GM18870 (cell line): ENCODE data around the gene B3GAT3.
"Not testable (repeated sequence)": the region's sequence is repeated elsewhere in the genome, so short reads cannot be mapped to it uniquely, and the experiment has no call there.

Source experiments
- ATAC-seq: cut with Tn5 transposase; IDR thresholded peaks from one replicate; pipeline ENCODE4 v1.9.1; 2021; ENCODE audit warnings: moderate library complexity; ENCODE audit not compliant: unreplicated experiment

Gene B3GAT3

DNA sequence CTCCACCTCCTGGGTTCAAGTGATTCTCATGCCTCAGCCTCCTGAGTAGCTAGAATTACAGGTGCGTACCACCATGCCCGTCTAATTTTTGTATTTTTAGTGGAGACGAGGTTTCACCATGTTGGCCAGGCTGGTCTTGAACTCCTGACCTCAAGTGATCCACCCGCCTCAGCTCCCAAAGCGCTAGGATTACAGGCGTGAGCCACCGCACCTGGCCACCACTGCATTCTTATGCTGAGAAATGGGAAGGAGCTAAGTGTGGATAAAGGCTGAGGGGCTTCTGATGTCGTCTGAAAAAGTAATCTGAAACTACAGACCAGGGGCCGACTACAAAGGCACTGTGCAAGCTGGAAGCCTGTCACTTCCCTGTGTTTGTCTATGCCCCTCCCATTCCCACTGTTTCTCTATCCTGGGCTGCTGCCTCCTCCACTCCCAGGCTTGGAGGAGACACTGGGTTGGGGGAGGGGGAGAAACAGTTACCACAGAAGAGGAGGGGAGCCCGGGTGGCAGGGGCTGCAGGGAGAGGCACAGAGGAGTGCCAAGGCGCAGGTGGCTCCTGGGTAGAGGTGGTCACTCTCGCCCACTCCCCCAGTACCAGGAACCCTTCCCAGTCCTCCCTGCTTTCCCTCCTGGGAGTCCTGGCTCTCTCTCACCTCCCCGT is 17.2 kb downstream of the B3GAT3 start:
- ATAC-seq = no peak

GRCh38 chr11:62603776-62604299 is 17.9 kb downstream of the B3GAT3 start:
- ATAC-seq = no peak

DNA sequence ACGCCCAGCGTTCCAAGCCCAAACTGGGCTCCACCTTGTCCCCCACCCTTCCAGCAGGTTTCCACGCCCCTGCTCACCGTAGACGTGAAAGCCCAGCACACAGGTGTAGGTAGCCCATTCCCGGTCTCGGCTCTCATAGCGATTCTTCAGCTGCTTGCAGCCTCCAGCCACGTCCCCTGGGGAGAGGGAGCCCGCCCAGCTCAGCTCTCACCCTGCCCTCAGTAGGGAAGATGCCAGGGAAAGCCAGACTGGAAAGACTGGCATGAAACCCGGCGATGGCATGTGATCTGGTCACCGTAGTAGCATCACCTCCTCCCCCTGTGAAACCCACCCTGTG is 18.7 kb downstream of the B3GAT3 start:
- no peak for ATAC-seq

DNA sequence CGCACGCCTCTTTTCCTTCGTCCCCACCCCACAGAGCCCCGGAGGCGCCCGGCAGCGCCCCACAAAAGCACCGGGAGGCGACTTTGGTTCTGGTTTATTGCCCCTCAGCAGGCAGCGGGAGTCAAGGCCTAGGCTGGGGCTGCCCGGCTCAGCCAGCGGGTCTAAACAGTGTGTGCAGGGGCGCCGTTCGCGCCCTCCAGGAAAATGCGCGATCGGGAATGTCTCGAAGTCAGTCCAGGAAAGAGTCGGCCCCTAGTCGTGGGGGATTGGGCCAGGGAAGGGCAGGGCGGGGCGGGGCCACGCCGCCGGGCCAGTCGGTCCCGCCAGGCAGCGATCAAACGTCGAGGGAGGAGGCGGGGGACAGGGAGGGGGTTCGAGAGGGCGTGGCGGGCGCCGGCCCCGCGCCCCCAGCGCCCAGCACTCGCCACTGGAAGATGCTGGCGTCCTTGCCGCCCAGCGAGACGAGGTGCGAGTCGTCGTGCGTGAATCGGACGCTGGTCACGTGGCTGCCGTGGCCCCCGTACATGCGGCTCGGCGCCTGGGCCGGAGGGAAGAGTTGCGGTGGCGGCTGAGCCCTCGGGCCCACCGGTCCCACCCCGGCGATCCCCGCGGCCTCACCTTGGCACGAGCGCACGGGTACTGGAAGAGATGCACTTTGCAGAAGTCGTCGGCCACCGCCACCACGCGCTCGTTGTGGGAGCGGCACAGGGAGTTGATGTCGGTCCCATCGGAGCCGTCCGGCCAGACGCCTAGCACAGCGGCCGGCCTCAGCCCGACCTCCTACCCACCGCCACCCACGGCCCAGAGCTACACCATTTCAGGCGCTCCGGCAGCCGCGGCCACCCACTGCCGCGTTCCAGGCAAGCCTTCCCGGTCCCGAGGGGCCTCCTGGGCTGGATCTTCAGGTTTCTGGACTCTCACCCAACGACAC is 19.4 kb downstream of the B3GAT3 start:
- no peak for ATAC-seq

DNA sequence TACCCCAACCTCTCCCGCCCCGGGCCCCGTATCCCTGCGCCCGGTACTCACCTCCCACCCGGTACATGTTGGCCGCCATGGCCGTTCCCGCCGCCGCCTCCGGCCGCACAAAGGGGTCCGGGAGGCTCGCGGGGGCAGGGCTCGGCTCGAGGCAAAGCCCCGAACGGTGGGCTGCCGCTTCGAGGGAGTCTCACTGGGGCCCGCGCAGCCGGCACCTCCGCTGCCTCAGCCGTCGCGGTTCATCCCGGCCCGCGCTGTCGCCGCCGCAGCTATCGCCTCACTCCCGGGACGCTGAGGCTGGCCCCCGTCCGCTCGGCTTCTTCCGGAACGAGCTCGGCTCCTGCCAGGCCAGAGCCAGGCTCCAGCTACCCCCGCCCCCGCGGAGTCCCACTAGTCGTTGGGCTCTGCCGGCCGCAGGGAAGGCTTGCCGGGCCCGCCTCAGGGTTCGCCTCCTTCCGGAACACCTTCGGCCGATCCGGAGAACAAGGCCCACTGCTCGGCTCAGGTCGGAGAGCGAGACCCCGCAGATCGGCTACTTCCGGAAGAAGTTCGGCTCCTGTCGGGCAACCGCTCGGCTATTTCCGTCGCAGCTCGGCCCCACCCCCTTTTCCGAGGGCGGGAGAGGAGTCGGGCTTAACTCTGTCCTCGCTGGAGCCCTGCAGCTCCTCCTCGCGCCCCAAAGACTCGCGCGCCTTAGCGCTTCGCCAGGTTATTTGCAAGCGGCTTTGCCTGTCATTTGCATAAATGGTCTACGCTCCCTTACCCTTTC is 20.2 kb downstream of the B3GAT3 start, which contains the start of gene MTA2:
Gene MTA2, minus strand, starts transcription at position 494 of the 769 bp plus-strand sequence. Its CDS starts 415 bp downstream, at position 79.
- peak; percentile 70 for ATAC-seq

DNA sequence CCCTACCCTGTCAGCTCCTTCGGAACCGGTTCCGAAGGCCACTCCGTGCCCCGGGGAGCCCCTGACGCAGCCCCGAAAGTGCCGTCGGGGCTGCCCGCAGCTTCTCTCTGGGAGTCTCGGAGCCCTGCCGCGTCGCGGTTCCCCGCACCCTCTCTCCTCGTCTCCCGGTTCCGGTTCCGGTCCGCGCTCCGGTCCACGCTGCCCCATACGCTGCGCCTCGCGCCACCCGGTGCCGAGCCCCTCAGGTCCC is 20.7 kb downstream of the B3GAT3 start:
- no peak for ATAC-seq

GRCh38 chr11:62600367-62601121 is 21.2 kb downstream of the B3GAT3 start:
- no peak for ATAC-seq

- ATAC-seq = no peak
Observed at GRCh38 chr11:62599901-62600300, 21.9 kb downstream of the B3GAT3 start.

- ATAC-seq = peak; percentile 35
Observed at GRCh38 chr11:62599069-62599696, 22.6 kb downstream of the B3GAT3 start.

DNA sequence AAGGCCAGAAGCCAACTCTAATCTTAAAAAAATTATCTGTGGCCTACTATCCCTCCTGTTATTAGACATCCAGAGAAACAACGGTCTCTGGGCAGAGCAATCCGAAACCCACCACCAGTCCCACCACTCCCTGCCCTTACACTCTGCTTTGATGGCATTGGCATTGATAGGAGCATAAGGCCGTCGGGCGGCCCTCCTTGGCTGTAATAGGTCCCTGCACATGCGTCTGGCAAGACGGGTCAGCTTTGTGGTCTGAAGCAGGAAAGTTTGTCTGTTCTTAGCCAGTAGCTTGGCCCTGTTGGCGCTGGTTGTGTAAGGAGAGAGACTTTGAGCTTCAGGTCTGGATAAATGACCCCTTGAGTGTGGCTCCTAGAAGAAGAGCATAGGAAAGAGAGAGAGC is 26.7 kb downstream of the B3GAT3 start:
- no peak for ATAC-seq

DNA sequence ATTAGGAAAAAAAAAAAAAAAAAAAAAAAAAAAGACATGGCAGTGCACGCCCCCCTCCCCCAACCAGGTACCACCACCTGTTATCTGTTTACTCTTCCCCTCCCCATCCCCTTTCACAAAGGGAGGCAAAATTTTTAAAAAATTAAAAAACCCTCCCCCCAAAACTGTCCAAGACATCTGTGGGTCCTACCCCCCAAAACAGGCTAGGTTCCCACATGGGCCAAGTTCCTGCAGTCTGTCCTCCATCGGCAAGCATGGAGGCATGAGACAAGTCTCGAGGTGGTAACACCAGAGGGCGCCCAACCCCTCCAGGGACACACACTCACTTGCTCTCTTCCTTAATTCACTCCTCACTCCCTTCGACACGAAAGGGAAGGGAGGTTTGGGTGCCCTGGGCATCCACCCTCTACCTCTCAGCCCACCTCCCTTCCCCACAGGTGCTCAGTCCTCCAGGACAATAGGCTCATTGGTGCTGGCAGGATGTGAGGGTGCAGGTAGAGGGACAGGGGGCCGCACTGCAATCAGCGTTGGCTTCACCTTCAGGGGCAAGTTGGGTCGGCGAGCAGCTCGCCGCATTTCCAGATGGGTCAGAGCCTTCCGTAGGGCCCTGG is 28.2 kb downstream of the B3GAT3 start:
- ATAC-seq = no peak

DNA sequence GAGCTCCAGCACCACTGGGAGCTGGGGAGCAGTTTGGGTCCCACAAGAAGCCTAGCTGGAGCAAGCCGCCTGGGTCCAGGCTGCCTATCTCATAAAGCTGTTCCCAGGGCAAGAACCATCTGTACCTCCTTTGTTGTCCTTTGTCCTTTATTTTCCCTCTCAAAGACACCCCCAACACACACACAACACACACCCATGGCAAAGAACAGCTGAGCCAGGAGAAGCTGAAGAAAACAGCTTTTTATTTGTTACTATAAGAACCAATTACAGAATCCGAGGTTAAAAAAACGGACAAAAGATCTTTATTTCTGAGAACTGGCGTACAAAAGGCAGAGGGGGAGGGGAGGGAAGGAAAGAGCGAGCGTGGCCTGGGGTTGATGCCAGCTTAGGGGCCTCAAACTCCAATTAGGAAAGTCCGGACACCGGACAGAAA is 28.8 kb downstream of the B3GAT3 start:
- no peak for ATAC-seq

GRCh38 chr11:62592146-62592815 is 29.5 kb downstream of the B3GAT3 start:
- ATAC-seq = no peak

- ATAC-seq = peak; percentile 88
Observed at GRCh38 chr11:62591448-62592145, 30.2 kb downstream of the B3GAT3 start, which contains the start of gene TUT1. Gene TUT1, minus strand, starts transcription at chr11:62591523. Its CDS starts 38 bp downstream, at chr11:62591485.

- ATAC-seq = no peak
Observed at GRCh38 chr11:62588966-62589637, 32.7 kb downstream of the B3GAT3 start.

DNA sequence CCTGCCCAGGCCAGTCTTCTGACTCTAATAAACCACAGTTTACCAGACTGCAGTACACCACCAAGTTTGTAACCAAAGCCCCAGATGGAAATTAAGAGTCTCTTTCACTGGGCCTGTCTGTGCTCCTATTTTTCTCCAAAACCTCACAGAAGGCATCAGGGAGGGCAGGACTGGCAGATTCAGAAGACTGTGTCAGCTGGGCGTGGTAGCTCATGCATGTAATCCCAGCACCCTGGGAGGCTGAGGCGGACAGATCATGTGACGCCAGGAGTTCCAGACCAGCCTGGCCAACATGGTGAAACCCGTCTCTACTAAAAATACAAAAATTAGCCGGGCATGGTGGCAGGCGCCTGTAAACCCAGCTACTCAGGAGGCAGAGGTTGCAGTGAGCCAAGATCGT is 36.4 kb downstream of the B3GAT3 start:
- ATAC-seq = not testable (repeated sequence)

GRCh38 chr11:62581735-62582134 is 40.1 kb downstream of the B3GAT3 start:
- not testable (repeated sequence) for ATAC-seq
